ENCODE data around the gene GMEB2.
A peak's percentile ranks its signal among the peaks of the same experiment; 100 is the strongest.

Gene GMEB2

GRCh38 chr20:63542696-63543095, 84.2 kb downstream of the GMEB2 start:
- no peak for DNase-seq

- no peak for DNase-seq
These were observed 84.8 kb downstream of the GMEB2 start for GRCh38 chr20:63542031-63542559.

- DNase-seq: no peak
These were observed 85.5 kb downstream of the GMEB2 start for GRCh38 chr20:63541371-63541770.

GRCh38 chr20:63540417-63541186, 86.3 kb downstream of the GMEB2 start:
- peak; percentile 6 for DNase-seq

- no peak for DNase-seq
These were observed 87.2 kb downstream of the GMEB2 start for GRCh38 chr20:63539441-63540370.

- DNase-seq: no peak
These were observed 87.8 kb downstream of the GMEB2 start for GRCh38 chr20:63539092-63539430.

- DNase-seq: no peak
These were observed 88.5 kb downstream of the GMEB2 start for GRCh38 chr20:63538204-63539091.
